Mesenteric fat pad (tissue), 1 donor: ENCODE data around the gene FDPS. TPM values are rescaled to one million over a fixed set of nuclear protein-coding genes. Genes with fewer than 3 reads are reported as not detected.

Experiments
- DNase-seq: peaks from one replicate; pipeline ENCODE4 v3.0.0-alpha.2; 2020; ENCODE audit warnings: low spot score
- long read RNA-seq: library from polyadenylated mRNA; unstranded; transcript quantifications from one replicate; pipeline ENCODE4 v2.0.0, GENCODE V29; 2020
- total RNA-seq: library from RNA; stranded (reverse); fragmentation: NEBNext Ultra II Directional; extraction: Animal tissue kit (Norgen Biotek cat#: 25700); gene quantifications from one replicate; pipeline ENCODE4 v1.2.1, GENCODE V29; 2021
- donor health status: DM: yes; HTN: yes; CAD: no.

FDPS gene
- 91.7 TPM for total RNA-seq
- long read RNA-seq, transcript FDPS-202 (11 exons, 1,431 nt): minor isoform, 13 of 163 reads
- long read RNA-seq, transcript FDPS-206 (10 exons, 1,178 nt): major isoform, 56 of 163 reads
- long read RNA-seq, transcript FDPS-203 (10 exons, 1,256 nt): minor isoform, 53 of 163 reads
- long read RNA-seq, partial matches to known transcripts: 13 of 163 reads
- long read RNA-seq, other reads (novel, unspliced or antisense): 21 of 163 reads

DNA sequence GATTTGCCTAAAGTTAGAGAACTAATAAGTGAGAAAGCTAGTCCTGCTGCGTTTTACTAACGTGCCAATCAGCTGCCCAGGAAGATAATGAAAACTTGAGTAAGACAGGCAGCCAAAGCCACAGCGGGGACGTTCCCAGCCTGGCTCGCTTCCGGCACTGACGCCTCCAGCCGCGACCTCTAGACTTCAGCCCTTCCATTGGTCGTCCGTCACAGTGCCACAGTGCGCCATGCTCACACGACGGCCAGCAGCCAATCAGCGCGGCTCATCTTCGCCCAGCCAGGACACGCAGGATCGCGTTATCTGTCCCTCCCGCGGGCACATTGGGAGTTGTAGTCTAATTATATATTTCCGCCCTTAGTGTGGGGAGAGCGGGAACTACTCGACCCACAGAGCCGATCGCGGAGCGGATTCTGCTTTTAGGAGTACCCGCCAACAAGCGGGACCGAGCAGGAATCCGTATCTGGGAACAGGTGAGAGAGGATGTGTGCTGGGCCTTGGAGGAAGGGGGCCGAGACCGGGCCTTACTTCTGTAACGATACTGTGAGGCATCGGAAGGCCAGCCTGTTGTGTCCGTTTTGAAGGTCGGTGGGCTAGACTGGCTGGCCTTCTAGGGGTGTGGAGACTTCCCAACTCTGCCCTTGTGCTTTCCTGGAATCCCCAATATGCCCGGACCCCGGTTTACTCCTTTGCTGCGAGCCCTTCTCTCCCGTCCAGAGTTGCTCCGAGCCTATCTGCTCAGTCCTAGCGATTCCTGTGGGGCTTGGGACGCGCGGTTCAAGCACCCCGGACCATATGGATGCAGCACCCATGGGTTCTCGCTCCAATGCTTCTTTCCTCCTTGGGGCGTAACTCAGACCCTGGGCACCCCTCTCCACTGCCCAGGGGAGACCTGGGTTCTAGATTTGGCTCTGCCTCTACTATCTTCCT lies at the start of gene FDPS:
TSS of gene FDPS (plus strand) at position 374 of the 930 bp plus-strand sequence. CDS start 924 bp downstream, outside the sequence.
- DNase-seq: peak; percentile 100

DNA sequence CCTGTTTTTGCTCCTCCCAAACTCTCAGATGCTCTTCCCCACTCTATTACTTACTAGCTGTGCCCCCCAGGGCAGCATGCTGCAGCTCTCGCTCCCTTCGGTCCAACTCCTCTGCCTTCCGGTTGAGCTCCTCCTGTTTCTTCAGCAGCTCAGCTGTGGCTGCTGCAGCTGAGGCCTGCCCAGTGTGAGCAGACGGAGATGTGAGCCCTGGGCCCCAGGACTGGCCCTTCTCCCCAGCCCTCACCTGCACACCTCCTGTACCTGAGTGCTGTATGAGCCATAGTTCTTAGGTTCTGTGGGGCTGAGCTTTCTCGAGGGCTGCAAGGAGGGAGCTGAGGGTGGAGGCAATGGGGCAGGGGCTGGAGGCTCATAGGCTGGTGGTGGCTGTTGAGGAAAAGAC lies 48.4 kb upstream of the FDPS start:
- no peak for DNase-seq

DNA sequence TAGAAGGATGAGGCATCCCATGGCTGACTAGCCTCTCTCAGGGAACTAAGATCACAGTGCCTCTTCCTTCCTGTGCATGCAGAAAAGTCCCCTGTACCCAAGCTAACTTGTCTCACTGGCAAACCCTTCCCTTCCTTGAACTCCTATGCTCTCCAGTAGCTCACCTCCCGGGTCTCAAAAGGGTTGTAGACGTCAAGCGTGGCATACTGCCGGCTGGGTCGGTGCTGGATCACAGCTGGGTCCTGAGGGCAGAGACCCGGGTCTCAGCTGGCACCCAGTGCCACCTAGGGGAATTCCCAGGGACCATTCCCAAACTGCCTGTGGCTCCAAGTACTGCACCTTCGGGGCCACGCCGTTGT lies 47.2 kb upstream of the FDPS start:
- DNase-seq: no peak

DNA sequence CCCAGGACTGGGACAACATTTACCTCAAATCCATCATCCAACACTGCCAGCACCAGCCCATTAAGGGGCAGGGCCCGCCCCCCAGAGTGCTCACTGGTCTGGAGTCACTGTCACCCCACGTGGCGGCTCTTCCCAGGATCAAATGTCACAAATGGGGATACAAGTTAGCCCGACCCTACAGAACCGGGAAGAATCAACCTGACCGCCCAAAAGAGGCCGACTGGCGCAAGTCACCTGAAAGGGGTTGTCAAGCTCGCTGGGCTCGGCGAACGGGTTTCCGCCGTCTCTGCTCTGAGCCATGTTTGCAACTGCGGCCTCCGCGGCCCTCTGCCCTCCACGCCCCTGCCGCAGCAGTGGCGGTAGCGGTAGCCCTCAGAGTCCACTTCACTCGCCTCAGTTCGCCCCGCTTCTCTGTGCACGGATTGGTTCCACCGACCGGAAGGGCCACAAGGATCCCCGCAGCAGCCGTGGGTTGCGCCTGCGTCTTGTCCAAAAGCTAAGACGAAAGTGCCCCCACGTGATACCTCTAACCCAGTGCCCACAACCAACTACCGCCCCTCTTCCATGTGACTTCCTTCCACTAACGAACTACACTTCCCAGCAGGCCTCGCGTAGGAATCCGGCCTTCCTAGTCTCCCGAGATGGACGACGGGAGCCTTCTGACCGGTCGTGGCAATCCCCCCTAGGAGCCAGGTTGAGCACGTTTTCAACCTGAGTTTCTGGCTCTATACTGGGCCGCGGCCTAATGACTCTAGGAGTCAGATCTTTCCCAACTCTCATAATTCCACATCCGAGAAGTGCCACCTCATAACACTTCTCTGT lies 46.6 kb upstream of the FDPS start, which contains the start of gene SCAMP3:
TSS of gene SCAMP3 (minus strand) at position 509 of the 822 bp plus-strand sequence. CDS start at position 300, 209 bp downstream.
- DNase-seq: peak; percentile 95

DNA sequence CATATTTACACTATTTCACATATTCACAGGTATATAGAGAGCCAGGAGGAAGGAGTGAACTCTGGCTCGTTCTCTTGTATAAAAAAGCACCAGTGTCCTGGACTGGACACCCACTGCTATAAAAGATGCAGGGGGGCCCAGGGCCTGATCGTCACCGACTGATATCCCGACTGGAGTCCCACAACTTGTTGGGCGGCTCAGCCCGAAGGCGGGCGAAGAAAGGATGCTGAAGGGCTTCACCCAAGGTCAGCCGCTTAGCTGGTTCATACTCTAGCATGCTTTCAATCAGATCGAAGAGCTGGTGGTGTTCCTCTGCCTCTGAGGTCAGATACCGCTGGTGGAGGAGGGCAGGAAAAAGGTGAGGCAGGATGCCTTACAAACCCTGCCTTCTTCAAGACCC lies 45.6 kb upstream of the FDPS start:
- no peak for DNase-seq

DNA sequence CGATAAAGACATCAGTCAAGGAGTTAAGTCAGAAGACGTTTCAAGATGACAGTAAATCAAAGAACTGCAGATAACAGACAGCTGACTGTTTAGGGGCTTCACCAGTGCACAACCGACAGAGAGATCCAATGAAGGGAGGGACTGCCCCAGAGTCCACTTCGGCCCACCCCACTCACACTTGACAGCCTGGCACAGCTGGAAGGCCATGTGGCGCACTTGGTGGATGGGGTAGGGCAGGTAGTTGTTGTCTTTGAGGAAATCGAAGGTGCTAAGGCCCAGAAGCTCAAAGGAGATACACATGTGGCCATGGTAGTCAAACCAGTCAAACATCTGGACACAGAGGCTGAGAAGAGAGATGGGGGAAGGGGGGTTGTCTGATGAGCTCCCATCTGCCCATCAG lies 42.1 kb upstream of the FDPS start:
- DNase-seq: no peak

DNA sequence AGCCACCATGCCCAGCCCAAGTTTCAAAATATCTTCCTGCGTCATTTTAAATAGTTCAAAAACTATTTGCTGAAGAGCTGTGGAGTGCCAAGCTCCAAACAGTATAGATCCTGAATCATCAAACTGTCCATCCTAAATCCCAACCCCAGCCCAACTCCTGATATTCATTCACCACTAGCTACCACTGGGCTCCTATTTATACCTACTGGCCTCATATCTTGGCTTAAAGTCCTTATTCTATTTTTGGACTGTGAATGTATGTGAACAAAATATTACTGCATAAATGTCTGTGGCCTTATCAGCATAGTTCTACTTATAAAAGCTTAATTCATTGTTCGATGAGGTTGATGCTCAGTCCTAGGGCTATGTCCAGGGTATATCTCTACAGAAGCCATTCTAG lies 41.3 kb upstream of the FDPS start:
- DNase-seq: no peak

DNA sequence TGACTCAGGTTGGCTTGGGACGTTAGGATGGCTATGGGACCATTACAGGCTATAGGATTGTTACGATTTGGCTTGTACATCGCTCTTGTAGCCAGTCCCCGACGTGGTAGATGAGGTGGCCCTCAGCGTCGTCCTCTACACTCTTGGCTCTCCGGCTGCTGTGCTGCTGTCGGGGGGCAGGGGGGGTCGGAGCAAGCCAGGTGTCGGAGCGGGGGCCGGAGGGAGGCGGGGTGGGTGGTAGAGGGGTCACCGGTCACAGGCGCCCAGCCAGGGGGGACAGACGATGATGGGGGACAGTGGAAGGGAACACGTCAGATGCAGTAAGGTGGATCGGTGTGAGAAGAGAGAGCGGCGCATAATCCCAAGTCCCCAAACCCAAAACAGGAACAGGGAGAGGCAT lies 40.0 kb upstream of the FDPS start:
- no peak for DNase-seq

DNA sequence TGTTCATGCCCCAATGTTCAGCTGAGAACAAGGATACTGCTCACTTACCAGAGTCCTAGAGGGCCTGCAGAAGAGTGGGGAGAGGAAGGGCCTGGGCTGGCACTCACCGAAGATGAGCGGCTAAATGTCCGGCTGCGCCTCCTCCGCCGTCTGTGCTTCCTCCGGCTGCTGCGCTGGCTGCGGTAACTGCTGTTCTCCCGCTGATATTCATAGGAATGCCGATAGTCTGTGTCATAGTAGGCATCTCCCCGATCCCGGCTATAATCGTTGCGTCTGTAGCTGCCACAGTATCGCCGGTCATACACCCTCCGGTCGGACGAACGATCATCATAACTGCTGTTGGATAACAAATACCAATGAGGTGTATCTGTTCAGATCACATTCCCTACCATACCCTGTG lies 39.3 kb upstream of the FDPS start:
- no peak for DNase-seq

DNA sequence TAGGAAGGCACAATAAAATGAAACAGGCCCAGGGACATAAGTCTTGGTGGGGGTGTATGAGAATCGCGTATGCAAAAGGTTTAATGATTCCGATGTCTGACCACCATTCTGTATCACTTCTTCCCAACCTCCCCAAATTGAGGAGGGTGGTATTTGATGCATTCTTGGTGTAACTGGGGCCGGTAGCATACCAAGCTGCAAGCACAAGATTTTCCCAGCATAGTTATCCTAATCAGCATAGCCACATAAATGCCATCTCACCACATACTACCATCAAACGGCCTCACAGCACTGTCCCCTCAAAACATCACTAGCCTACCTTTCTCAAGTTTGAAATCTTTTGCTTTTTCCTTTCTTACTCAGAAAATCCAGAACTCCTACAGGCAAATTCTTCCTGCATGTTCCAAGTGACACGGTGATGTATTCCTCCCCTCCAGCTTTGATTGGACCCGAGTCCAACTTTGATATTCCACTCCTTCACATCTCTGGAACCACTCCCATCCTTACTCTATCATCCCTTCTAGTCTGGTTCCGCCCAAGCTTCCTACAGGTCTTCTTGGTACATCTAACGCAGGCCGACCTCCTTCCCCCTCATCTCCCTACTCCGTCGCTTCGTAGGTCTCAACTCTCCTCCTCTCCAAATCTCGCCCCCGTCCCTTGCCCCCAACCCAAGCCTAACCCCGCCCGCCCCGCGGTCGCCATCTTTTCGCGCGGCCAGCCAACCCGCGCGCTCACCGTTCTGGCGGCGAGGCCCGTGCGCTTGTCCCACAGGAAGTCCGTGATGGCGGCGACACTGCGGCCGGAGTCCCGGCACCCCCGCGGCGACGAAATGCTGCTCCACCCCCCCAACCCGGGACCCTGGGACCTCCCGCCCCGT lies 36.0 kb upstream of the FDPS start:
- DNase-seq: peak; percentile 92

DNA sequence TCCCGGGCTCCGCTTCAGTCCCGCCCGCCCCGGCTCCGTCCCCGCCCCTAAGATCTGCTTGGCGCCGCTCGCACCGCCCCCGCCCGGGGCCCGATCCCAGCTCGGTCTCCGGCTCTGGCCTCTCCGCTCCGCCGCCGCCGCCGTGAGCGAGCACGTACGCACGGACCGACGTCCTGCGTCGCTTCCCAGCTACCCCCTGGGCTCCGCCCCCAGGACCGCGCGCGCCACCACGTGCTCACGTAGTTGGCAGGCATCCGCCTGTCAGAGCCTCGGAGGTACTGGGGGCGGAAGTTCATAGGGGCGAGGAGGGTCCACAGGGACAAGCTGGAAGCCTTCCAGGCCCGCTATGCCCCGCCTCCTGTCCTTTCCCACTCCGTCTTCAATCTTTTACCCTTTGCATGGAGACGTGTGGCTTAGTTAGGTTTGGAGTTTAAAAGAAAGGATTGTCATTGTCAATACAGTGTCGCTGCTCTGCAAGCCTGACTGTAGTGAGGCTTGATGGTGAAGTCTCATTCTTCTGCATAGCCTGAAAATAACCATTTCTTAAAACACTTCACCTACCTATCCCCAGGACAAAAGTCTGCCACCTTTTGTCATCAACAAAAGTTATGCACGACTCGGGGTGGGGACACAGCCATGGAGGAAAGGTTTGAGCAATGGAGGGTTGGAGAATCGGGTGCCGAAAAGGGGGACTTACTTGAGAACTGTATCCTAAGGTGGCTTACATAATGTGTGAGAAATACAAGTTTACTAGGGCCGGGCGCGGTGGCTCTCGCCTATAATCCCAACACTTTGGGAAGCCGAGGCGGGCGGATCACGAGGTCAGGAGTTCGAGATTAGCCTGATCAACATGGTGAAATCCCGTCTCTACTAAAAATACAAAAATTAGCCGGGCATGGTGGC lies 35.1 kb upstream of the FDPS start, which contains the start of gene CLK2:
TSS of gene CLK2 (minus strand) at position 162 of the 903 bp plus-strand sequence. CDS start 2,527 bp downstream, outside the sequence.
- DNase-seq: peak; percentile 99

DNA sequence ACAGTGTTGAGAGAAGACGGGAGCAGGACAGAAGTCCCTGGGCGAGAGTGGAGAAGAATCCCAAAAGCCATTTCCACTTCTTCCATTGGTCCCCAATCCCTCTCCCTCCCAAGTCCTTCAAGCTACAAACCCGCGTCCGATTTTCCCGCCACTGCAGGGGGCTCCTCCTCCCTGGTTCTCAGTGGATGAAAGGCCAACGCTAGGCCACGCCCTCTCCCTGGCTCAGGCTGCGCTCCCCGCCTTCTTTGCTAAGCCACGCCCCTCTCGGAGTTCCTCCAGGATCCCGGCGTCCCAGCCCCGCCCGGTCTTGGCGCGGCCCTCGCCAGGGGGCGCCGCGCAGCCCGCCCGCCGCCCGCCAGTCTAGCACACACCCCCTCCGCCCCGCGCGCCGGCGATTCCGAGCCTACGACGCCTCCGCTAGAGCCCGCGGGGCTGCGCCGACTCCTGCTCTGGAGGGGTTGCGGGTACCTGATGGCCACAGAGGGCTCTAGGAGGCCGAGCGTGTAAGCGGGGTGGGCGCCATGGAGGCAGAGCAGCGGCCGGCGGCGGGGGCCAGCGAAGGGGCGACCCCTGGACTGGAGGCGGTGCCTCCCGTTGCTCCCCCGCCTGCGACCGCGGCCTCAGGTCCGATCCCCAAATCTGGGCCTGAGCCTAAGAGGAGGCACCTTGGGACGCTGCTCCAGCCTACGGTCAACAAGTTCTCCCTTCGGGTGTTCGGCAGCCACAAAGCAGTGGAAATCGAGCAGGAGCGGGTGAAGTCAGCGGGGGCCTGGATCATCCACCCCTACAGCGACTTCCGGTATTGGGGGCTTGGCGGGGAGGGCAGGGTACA lies 31.4 kb upstream of the FDPS start, which contains the start of gene HCN3:
TSS of gene HCN3 (plus strand) at position 394 of the 832 bp plus-strand sequence. CDS start at position 522, 128 bp downstream.
- DNase-seq: peak; percentile 98

DNA sequence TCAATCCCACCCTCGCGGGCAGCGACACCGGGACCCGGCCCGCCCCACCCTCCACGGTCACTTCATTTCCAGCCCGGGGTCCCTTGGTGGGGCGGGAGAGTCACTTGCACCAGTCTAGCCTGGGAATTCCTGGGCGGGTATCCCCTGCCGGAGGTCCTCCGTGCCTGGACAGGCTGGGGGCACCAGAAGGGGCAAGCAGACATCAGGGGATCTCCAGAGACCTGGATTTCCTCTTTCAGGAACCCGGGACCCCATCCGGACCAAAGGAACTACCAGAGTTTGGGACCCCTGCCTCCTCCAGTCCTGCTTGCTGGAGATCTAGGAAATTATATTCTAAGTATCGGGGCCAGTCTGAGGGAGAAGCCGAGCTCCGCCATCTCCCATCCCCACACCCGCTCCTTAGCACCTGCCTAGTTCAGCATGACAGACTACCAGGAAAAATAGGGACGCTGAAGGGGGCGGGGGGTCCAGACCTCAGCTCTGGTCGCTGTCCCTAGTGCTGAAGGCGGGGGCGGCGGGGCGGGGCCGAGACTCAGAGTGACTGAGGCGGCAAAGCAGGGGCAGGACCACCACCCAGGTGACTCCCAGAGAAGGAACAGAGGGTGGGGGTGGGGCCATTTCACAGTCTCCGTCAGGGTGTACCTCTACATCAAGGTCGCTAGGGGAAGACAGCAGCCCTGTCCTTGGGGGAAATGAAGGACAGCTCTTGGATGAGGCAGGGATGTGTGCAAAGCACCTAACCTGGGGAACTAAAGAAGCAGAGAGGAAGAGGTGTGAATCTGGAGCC lies 30.6 kb upstream of the FDPS start:
- DNase-seq: no peak

DNA sequence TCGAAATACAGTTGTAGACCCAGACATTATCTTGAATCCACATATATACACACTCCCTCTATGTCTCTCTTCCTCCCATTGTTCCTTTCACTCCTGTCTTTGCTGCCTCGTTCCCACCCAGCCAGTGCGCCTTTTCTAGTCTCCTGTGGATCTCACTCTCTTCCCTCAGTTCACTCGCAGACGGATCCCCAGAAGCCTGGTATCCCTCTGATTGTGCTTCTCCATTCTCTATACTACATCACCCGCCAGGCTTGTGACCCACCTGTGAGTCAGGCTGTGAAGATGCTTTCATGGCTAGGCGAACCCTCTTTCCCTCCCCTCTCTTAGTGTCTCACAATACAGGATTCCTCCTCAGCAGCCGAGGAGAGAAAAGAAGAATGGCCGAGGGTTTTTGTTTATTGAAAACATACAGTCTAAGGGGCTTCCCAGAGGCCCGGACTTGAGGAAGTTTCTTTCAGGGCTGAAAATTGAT lies 29.9 kb upstream of the FDPS start:
- DNase-seq: no peak

DNA sequence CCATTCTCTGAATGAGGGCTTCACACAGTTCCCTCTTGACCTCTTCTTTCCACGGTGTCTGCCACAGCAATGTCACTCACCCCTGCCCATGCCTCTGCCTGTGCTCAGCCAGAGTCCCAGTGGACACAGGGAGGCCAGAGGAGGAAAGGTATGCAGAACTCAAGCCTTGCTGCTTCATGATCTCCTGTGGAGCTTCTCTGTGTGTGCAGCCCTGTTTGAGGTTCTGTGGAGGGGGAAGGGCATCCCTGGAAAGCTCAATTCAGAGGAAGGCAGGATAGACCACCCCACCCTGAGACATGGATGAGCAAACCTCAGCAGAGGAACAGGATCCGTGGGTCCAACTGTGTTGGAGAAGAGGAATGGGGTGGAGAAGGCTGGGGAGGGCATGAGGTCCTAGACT lies 29.4 kb upstream of the FDPS start:
- no peak for DNase-seq

DNA sequence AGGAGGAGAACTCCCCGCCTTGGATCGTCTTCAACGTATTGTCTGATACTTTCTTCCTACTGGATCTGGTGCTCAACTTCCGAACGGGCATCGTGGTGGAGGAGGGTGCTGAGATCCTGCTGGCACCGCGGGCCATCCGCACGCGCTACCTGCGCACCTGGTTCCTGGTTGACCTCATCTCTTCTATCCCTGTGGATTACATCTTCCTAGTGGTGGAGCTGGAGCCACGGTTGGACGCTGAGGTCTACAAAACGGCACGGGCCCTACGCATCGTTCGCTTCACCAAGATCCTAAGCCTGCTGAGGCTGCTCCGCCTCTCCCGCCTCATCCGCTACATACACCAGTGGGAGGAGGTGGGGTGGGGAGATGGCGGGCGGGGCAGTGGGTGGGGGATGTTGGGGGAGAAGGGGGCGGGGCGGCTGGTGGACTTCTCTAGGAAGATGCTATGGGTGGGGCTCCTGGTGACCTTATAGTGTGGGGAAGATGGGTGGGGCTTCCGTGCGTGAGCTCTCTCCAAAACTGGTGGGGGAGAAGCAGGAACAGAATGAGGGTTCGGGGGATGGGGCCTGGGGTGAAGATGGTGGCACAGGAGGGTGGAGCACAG lies 26.1 kb upstream of the FDPS start:
- no peak for DNase-seq

DNA sequence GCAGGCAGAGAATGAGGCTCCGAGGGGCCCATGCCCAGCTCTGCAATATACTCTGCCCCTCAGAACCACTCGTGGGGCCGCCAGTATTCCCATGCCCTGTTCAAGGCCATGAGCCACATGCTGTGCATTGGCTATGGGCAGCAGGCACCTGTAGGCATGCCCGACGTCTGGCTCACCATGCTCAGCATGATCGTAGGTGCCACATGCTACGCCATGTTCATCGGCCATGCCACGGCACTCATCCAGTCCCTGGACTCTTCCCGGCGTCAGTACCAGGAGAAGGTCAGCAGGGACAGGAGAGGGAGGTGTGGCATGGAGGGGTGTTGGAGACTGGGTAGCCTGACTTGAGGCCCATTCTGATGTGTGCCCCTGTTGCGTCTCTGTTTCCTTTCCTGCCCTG lies 24.2 kb upstream of the FDPS start:
- DNase-seq: no peak
